GM19023 (cell line): ENCODE data around the gene ANKS1B.
"Not testable (repeated sequence)": the region's sequence is repeated elsewhere in the genome, so short reads cannot be mapped to it uniquely, and the experiment has no call there.

Experiments
- ATAC-seq: cut with Tn5 transposase; IDR thresholded peaks from one replicate; pipeline ENCODE4 v1.9.1; 2021; ENCODE audit warnings: mild to moderate bottlenecking, moderate library complexity; ENCODE audit not compliant: unreplicated experiment

Gene ANKS1B

DNA sequence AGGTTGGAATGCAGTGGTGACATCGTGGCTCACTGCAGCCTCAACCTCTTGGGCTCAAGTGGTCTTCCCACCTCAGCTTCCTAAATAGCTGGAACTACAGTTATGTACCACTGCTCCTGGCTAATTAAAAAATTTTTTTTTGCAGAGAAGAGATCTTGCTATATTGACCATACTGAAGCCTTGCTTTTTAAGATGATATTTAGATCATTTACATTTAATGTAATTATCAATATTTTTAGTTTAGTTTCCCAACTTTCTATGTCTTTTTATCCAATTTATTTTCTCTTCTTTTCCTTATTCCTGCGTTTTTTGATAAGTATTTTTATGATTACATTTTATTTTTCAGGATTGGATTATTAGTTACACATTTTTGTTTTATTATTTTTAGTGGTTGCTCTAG lies 999.6 kb downstream of the ANKS1B start:
- ATAC-seq: no peak

DNA sequence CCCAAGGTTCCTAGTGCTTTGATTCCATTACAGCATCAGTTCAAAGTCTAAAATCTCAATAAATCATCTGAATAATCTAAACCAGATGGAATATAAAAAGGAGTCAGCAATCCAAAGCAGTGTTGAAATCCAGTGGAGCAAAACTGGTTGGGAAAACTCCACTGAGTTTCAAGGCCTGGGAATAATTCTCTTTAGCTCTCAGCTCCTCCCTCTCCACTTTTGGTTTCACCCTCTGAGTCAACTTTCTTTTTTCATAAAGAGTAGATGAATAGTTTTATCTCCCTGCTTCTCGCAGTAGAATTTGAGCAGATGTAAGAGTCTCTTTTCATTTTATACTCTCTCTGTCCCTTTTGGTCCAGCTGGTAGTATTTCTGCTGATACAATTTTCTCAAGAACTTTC lies 1001.1 kb downstream of the ANKS1B start:
- no peak for ATAC-seq

GRCh38 chr12:98980508-98980907 lies 1004.2 kb downstream of the ANKS1B start:
- ATAC-seq: no peak

GRCh38 chr12:98977186-98977585 lies 1007.5 kb downstream of the ANKS1B start:
- ATAC-seq: no peak

DNA sequence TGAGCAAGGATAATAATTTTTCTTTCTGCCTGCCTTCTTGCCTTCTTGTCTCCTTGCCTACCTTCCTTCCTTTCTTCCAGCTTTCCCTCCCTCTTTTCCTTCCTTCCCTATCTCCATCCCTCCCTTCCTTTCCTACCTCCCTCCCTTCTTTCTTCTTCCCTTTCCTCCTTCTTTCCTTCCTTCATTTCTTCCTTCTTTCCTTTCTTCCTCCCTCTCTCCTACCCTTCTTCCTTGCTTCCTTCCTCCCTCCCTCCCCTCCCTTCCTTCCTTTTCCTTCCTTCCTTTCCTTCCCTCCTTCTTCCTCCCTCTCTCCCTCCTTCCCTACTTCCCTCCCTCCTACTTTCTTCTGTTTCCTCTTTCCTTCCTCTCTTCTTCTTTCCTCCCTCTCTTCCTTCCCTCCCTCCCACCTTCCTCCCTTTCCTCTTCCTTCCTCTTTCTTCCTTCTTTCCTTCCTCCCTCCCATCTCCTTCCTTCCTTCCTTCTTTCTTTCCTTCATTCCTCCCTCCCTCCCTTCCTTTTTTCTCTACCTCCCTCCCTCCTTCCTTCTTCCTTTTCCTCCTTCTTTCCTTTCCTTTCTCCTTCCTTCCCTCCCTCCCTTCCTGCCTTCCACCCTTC lies 1009.9 kb downstream of the ANKS1B start:
- no peak for ATAC-seq

- ATAC-seq: no peak
Observed at GRCh38 chr12:98973395-98973794, 1011.3 kb downstream of the ANKS1B start.

- no peak for ATAC-seq
Observed at GRCh38 chr12:98970950-98971349, 1013.8 kb downstream of the ANKS1B start.

DNA sequence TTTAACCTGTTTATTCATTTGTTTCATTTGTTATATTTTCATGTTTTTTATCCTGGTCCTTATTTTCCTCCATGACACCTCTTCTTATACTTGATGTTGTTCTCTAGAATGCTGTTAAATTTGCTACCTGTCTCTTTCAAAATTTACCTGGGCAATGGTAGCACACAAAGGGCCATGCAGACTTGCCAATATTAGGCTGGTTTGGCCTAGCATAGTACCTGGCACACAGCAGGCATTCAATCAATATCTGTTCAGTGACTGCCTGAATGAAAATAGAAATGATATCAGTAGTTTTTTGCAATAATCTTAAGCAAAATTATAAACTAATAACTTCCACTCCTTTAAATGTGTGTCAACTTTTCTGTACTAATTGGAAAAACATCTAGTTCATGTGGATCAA lies 1014.5 kb downstream of the ANKS1B start:
- no peak for ATAC-seq

- no peak for ATAC-seq
Observed at GRCh38 chr12:98968896-98969295, 1015.8 kb downstream of the ANKS1B start.

- not testable (repeated sequence) for ATAC-seq
Observed at GRCh38 chr12:98957135-98957534, 1027.6 kb downstream of the ANKS1B start.

GRCh38 chr12:98955284-98955683 lies 1029.5 kb downstream of the ANKS1B start:
- no peak for ATAC-seq

GRCh38 chr12:98954506-98954905 lies 1030.2 kb downstream of the ANKS1B start:
- no peak for ATAC-seq

DNA sequence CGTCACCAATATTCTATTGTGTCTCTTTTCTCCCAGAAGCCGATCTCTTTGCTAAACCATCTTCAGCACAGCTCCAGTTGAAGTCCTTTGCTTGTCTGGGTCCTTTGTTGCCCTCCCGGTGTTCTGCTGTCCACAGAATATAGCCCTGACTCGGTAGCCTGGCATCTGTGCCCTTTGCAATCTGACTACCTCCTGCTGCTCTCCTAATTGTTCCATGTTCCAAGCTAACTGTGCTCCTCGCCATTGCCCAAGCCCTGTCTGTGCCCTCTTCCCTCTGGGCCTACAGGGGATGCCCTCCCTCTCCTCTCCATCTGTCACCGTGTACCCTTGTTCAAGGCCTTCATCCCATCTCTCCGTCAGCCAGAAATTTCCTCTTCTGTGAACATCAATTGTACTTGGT lies 1033.3 kb downstream of the ANKS1B start:
- ATAC-seq: no peak

DNA sequence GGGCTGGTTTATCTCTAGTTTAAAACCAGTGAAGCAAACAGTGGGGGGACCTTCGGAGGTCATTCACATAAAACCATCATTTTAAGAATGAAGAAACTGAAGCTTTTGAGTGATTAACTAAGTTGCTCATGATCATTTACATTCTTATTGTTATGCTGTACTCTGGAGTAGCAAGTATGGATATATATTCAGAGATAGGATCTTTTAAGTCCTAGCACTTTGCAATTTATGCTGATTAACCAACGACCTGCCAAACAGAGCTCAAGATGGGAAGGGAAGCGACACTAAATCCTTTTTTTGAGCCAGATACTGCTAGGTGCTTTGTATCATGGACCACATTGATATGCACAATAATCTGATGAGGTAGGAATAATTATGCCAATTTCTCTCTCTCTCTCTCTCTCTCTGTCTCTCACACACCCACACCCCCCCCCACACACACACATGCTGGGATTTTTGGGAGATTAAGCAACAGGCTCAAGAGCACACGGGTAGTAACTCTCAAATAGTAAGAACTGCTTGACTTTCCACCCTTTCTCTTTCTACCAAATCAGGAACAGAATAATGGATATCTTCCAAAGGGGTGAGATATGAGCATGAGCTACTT lies 1036.3 kb downstream of the ANKS1B start:
- no peak for ATAC-seq

DNA sequence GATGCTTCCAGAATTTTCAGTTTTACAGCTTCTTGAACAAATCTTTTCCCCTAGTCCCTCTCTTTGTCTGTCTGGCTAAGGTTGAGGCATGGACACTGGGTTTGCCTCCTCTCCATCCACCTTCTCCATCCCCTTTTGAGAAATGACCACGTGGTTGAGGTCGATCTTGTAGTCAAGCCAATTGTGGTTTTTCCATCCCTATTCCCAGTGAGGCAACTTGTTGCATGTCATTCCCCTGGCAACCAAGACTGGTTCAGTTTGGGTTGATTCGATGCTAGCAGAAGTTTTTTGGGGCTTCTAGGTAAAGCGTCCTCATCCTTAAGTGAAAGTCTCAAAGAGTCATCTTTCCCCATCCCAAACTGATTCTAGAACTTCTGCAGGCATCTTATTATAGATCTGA lies 1038.9 kb downstream of the ANKS1B start:
- no peak for ATAC-seq

GRCh38 chr12:98939926-98940325 lies 1044.8 kb downstream of the ANKS1B start:
- no peak for ATAC-seq

GRCh38 chr12:98939350-98939749 lies 1045.4 kb downstream of the ANKS1B start:
- no peak for ATAC-seq

DNA sequence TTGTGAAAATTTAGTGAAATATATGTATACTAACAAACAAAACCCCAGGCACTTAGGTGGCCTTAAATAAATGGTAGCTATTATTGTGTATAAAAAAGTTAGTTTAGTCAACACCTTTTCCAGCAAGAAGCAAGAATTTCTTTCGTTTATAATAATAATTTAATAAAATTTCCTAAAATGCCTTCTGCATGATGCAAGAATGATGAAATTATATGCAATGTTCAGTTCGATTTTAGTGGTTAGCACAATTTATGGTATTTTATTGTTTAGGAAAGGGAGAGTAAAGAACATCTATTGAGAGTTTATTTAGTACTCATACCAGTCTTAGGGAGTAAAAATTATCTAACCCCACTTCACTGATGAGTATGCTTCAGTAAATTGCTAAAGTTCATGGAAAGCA lies 1048.9 kb downstream of the ANKS1B start:
- ATAC-seq: no peak

- ATAC-seq: no peak
Observed at GRCh38 chr12:98922871-98923270, 1061.9 kb downstream of the ANKS1B start.

DNA sequence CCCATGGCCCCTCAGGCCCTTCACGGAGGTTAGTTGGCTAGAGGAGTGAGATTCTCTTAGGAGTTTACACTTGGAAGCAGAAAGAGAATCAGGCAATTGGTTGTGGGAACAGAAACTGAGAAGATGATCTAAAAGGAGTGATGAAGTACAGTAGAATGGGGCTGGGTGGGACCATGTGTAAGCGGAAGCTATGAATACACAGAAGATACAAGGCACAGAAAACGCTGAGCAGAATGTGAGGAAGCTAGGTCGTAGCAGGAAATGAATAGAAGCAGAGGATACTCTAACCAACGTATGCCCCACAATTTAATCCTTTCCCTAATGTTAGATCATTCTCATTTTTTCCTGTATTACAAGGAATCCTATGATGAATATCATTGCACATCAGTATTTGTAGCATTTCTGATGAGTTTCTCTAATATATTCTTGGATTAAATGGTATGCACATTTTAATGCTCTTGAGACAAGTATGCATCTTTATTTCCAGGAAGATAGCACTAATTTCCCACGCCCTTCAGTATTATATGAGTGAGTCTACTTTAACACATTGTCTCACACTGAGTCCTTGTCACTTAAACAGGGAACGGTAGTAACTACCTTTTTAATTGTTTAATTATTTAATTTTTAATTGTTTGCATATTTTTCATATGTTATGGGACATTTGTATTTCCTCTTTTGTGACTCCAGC lies 1066.4 kb downstream of the ANKS1B start:
- no peak for ATAC-seq

DNA sequence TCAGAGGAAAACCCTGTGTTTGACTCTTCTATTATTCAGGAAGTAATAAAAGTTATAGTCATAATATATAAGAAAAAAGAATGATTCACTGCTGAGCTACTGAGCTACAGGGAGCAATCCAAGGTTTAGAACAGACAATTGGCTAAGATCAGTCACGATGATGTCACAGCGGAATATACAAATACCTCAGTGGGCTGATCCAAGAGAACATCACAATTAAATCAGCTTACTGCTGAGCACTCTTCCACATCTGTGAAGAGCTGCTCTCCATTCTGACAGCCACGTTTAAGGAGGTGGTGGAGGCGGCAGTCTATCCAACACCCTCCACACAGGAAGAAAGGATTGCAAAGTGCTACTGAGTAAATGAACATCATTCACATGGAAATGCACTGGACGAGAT lies 1068.6 kb downstream of the ANKS1B start:
- ATAC-seq: no peak

GRCh38 chr12:98912401-98912974 lies 1072.2 kb downstream of the ANKS1B start:
- no peak for ATAC-seq
